Measurements from ENCODE around the gene OR10AD1. TPM values are rescaled to one million over a fixed set of nuclear protein-coding genes. Genes with fewer than 3 reads are reported as not detected.

Gene OR10AD1
- total and polyA plus RNA-seq, 9 of the 15 experiments (the other 6 are each of a cell fraction or from before 2014, with no cell fraction given) = not detected

GRCh38 chr12:48197971-48198671 lies 5.0 kb downstream of the OR10AD1 start (continued):
- TF ChIP-seq KLF6 (CRISPR knock-in tag; IDR thresholded peaks at IDR 0.05; ENCODE audit: borderline replicate concordance) = no peak
- no peak; the same call in 1 of the 2 replicates for TF ChIP-seq LEF1 (IDR thresholded peaks at IDR 0.05)
- no peak for TF ChIP-seq EWSR1 (IDR thresholded peaks at IDR 0.05; ENCODE audit: borderline replicate concordance, low read depth, partially characterized antibody)
- TF ChIP-seq WHSC1 (IDR thresholded peaks at IDR 0.05; ENCODE audit: low read length) = no peak
- TF ChIP-seq ZMIZ1 (IDR thresholded peaks at IDR 0.05; ENCODE audit: low read depth in 2 of 2, low read length in 2 of 2) = no peak
- TF ChIP-seq PPARD (CRISPR knock-in tag; IDR thresholded peaks at IDR 0.05) = no peak
- no peak for TF ChIP-seq HIVEP1 (CRISPR knock-in tag; IDR thresholded peaks at IDR 0.05)
- no peak for TF ChIP-seq NR2C2 (CRISPR knock-in tag; IDR thresholded peaks at IDR 0.05)
- TF ChIP-seq NR2C2 (tag; IDR thresholded peaks at IDR 0.05) = peak; percentile 70
- TF ChIP-seq ZNF384 (IDR thresholded peaks at IDR 0.05; ENCODE audit: low read depth, low read length) = no peak
- peak; percentile 80; the same call in 1 of the 2 replicates for TF ChIP-seq BRD4 (IDR thresholded peaks at IDR 0.05)
- TF ChIP-seq NCOA2 (IDR thresholded peaks at IDR 0.05; ENCODE audit: partially characterized antibody in 2 of 2) = no peak
- TF ChIP-seq ZNF143 (CRISPR knock-in tag; IDR thresholded peaks at IDR 0.05) = 0 out of 2 replicates have a peak, but pooled peaks have one; percentile 43
- no peak for TF ChIP-seq MBD1 (CRISPR knock-in tag; IDR thresholded peaks at IDR 0.05)
- no peak for TF ChIP-seq NFXL1 (CRISPR knock-in tag; IDR thresholded peaks at IDR 0.05)
- no peak for TF ChIP-seq EGR1 (conservative IDR thresholded peaks at IDR 0.05)
- no peak; the same call in 1 of the 2 replicates for TF ChIP-seq SIN3B (IDR thresholded peaks at IDR 0.05; ENCODE audit: low read depth)
- no peak for TF ChIP-seq UBTF (IDR thresholded peaks at IDR 0.05; ENCODE audit: borderline replicate concordance in 1 of 2, low read depth in 2 of 2, low read length in 2 of 2)
- TF ChIP-seq RBM17 (IDR thresholded peaks at IDR 0.05; ENCODE audit: borderline replicate concordance, low read depth, low read length) = no peak

Data from K562 (cell line).